Activated CD4-positive, alpha-beta T cell treated with anti-CD3 and anti-CD28 coated beads, Interleukin-2, Interleukin-4, amounts not matched to agents 100 ng/mL and 50 ng/mL, durations not matched to agents 16 hours and 8 hours (primary cell): ENCODE results near the gene TFDP1.

Experiments
- DNase-seq: peaks from one replicate; pipeline ENCODE4 v3.0.0-alpha.2; 2020; ENCODE audit warnings: low spot score

The TFDP1 gene

DNA sequence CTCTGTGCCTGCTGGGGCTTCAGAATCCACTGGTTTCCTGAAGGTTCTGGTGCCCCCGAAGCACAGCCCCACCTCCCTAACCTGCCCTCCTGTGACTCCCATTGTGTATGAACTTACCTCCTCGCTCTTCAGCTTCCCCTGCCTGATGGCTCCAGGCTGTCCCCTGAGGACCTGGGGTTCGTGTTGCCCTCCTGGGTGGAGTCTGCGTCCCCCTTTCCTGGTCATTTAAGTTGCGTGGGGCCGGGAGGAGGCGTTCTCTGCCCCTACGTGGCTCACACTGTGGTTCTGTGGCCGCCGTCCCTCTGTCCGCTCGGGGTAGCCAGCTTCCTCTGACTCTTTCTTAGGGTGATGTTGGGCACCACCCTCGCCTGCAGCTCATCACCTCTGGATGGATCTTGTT, 13.9 kb downstream of the TFDP1 start:
- no peak for DNase-seq

DNA sequence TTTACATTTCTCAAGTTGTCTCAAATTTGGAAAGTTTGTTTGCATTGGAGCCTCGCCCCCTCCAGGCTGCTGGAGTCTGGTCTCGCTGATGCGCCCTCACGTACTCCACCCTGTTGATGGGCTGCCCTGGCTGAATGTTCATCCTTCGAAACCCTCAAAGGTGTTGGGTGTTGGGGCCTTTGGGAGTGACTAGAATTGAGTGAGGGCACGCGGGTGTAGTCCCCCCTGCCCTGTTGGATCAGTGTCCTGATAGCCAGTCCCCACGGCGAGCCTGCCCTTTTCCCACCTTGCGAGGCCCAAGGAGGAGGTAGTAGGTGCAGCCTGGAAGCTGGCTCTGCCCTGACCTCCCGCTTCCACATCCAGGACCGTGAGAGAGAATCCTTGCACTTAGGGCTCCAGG, 14.8 kb downstream of the TFDP1 start:
- DNase-seq = no peak

DNA sequence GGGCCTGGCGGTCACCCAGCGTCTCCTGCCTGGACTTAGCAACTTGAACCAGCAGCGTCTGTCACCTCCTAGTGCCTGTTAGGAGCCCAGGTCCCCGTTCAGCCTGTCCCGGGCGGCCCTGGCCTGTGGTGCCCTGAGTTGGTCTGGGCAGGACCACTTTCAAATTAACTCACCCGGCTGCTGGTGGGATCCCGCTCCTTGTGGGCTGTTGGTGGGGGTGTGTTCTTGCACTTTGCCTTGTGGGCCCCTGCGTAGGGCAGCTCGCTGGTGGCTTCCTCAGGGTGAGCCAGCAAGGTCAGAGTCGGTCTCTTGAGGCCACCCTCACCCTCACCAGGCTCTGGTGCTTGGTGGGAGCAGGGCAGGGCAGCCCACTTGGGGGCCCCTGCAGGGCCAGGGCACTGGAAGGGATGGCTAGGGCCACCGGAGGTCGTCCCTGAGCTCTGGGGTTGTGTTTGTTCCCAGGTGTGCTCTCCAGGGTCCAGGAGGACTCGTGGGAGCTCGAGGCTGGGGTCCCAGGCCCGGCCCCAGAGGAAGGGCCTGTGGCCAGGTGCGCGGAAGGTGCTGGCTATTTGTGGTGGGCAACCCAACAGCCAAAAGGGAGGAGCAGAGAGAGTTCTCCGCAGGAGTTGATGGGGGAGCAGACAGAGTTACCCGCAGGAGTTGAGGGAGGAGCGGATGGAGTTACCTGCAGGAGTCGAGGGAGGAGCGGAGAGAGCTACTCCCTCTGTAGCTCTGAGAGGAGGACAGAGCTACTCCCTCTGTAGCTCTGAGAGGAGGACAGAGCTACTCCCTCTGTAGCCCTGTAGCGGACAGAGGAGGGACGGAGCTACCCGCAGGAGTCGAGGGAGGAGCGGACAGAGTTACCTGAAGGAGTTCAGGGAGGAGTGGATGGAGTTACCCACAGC, 16.9 kb downstream of the TFDP1 start:
- no peak for DNase-seq

DNA sequence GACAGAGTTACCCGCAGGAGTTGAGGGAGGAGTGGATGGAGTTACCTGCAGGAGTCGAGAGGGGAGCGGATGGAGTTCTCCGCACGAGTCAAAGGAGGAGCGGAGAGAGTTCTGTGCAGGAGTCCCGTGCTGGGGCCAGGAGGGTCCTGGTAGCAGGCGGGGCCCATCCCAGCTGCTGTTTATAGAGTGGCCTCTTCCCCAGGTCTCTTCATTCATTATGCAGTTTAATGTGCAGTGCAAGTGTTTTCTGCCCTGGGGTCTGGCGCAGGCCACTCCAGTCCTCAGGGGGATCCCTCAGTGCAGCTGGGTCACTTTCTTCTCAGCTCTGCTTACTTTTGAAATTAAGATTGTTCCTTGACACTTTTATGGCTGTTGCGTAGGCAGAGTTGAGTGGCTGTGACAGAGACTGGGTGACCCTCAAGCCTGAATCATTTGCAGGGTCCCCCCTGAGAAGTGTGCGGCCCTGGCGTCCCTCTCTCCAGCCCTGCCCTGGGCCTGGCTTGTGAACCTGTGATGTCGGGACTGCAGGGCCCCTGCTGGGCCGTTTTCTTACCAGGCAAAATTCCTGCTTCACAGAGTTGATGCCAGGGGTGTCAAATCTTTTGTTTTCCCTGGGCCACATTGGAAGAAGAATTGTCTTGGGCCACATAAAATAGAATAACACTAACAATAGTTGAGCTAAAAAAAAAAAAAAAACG, 17.9 kb downstream of the TFDP1 start:
- no peak for DNase-seq

DNA sequence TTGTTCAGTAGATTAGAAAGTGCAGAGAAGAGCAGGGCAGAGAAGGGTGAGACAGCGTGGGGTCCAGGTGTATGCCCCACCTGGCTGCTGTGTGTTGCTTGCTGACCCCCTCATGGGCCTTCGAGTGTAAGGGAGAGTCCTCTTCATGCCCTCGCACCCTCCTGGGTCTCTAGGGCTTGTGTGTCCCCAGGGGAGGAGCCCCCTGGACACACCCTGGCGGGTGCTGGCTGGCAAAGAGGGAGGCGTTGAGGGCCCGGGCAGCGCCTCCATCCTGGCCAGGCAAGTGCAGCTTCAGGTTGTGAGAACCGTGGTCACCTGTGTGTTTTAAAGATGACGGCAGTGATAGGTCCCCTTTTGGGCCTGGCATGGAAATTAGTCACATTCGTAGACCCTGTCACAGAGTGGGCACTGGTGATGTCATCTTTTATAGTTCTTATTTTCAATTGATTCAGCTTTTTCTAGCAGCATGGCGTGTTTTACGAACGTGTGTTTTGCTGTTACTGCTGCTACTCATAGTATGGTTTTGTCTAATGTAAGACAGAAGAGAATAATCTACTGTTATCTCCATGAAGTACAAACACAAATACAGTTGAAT, 18.7 kb downstream of the TFDP1 start:
- DNase-seq = no peak

DNA sequence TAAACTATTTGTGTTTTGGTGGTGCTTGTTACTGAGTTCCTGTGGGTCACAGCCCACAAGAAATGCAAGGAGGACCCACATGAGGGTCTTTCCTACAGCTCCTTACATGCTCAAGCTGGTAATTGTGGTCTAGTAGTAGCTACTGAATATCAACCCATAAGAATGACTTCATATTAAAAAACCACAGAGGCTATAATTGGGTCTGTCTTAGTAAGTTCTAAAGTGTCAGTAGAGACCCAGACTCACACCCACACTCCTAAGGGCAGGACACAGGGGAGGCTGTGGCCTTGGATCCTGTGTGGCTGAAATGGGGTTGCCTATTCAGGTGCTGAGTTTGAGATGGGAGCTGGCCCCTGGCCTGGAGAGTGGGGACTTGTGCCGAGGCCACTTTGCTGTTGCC, 19.6 kb downstream of the TFDP1 start:
- no peak for DNase-seq

DNA sequence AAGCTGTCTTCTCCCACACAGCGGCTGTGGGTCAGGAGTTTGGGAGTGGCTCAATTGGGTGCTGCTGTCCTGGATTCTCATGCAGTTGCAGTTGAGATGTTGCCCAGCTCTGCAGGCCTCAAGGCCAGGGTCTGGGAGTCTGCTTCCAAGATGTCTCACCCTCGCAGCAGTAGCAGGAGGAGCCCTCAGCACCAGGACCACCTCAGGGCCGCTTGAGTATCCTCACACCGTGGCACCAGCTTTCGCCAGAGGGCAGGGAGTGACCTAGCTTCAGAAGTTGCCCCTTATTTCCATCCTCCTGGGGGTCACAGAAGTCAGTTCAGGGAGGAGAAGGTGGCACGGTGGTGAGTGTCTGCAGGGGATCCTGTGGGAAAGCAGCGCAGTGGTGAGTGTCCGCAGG, 20.9 kb downstream of the TFDP1 start:
- DNase-seq = no peak

DNA sequence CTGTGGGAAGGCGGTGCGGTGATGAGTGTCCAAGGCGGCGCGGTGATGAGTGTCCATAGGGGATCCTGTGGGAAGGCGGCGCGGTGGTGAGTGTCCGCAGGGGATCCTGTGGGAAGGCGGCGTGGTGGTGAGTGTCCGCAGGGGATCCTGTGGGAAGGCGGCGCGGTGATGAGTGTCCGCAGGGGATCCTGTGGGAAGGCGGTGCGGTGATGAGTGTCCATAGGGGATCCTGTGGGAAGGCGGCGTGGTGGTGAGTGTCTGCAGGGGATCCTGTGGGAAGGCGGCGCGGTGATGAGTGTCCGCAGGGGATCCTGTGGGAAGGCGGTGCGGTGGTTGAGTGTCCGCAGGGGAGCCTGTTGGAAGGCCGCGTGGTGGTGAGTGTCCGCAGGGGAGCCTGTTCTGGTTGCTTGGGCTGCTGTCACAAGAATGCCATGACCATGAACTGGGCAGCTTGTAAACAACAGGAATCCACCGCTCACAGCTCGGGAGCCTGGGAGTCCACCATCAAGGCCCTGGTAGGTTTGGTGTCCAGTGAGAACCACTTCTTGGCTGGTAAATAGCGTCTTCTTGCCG, 21.4 kb downstream of the TFDP1 start:
- no peak for DNase-seq

DNA sequence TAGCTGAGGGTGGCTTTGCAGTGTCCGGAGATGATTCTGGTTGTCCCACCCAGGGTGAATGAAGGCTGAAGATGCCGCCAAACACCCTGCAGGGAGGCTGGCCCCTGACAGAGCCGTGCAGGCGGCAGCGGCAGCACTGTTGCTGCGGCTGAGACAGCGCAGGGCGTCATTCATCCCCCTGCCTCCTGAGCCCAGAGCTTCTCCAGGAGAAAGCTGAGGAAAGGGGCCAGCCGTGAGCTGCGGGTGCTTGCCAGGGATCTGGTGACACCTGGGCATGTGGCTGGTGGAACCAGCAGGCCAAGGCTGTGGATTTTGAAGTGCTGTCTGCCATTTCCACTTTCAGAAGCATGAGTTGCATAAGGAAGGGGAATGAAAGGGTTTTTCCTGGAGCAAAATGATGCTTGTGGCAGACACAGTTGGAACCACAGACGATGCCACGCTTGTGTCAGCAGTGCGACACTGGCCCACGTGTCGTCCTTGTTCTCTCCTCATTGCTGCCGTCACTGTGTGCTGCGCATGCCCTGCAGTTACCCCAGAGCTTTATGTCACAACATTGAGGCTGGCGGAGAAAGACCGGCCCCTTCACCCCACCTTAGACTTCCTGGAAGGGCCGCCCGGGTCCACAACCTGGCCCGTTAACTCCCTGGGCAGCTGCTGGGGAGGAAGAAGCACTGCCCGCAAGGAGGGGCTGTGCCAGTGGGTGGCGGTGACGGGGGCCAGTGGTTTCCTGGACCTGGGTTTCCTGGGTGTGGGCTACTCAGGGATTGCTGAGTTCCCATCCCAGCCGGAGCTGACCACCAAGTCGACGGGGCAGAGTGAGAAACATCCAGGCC, 22.7 kb downstream of the TFDP1 start:
- DNase-seq = no peak

DNA sequence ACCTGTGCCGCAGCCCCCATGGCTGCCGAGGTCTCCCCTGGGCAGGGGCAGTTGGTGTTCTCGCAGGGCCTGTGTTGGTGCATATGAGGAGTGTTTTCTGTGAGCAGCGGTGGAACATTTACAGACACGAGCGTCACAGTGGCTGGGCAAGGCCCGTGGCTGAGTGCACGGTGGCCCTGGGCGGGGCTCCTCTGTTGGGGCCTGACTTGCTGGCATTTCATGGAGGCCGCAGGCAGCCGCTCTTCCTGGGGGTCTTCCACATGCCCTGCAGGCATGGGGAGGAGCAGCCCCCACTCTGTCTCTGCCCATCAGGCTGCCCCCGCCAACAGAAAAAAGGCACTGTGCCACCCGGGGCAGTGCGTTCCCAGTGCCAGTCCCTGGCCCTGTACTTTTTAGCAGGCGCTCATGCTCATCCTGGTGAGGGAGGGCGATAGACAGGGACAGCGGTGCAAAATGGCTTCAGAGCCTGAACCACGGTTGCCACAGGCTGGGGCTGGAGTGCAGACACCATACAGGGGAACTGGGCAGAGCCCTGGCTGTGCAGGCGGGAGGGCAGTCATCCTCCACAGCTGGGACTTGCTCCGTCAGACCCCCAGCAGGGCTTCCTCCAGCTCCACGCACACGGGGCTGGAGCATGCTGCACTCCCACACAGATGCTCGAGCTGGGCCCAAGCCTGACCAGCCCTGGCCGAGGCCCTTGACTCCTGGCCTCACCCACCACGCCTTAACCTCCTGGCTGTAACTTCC, 23.5 kb downstream of the TFDP1 start:
- DNase-seq = no peak

DNA sequence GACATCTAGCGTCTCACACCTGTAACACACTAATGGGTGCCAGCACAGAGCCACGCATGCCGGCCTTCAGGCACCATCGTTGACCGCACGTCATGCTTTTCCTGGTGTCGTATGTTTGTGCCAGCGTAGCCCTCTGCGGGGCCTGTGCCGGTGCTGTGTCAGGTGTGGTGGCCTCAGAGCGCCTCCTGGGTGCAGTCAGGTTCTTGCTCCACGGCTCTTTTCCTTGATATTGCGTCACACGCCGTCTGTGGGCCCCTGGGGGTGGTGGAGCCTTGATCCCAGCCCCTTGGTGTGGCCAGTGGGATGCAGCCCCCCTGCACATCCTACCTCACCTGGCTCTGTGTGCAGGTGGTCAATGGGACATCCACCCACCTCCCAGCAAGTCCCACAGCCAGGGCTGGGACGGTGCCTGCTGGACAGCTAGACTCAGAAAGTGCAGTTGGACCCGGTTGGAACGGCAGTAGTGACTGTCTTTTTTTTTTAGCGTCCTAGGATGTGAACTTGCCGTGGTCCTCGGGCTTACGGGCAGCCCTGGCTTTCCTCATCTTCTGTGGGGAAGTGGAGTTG, 24.5 kb downstream of the TFDP1 start:
- no peak for DNase-seq

DNA sequence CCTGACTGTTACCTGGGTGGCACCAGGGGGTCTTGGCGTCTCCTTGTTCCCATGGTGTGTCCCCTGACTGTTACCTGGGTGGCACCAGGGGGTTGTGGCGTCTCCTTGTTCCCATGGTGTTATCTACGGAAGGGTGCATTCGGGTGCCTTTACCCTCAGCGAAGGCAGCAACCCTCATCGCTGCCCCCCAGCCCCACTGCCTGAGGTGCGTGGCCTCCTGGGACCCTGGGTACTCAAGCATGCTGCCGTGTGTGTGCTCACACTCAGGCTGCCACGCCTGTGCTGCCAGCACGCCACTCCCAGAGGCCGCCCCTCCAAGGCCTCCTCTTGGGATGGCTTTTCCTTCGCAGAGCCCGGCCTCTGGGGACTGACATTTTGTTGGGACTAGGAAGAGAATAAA, 25.1 kb downstream of the TFDP1 start:
- DNase-seq = no peak

DNA sequence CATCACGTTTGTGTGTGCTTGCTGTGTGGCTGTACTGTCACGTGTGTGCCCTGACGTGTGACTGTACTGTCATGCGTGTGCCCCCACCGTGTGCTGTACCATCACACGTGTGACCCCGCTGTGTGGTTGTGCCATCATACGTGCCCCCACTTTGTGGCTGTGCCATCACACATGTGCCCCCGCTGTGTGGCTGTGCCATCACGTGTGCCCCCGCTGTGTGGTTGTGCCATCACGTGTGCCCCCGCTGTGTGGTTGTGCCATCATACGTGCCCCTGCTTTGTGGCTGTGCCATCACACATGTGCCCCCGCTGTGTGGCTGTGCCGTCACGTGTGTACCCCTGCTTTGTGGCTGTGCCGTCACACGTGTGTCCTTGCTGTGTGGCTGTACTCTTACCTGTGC, 25.7 kb downstream of the TFDP1 start:
- DNase-seq = no peak

DNA sequence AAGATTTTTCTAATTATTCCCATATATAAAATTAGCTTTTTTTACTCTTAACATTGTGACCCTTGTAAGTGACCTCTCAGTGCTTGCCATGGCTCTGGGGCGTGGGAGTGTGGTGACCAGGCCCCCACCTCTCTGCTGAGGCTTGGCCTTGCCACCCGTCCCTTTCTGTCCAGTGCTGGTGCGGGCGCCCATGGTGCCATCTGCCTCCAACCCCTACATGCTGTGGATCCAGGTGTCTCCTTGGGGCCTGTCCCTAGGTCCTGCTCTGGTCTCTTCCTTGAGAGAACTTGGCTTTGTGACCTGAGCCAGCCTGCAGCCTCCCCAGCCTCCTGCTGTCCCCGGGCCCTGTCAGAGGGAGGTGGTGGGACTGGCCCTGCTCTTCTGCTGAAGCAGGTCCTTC, 27.4 kb downstream of the TFDP1 start:
- no peak for DNase-seq

DNA sequence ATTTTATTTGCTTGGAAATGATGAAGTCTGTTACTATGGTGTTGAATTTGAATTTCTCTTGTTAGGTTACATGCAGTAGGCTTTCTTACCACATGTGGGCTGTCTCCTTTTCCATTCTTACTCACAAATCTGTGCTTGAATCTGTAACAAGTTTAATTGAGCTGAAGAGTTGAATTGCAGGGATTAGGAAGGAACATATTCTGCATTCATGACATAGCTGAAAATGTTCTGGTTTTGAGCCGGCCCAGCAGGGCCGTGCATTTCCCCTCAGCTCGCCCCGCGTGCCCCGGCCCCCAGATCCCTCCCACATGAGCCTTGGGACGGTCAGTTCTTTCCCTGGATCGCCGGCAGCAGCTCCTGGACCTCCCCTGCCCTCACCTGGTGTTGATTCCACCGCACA, 28.1 kb downstream of the TFDP1 start:
- no peak for DNase-seq

DNA sequence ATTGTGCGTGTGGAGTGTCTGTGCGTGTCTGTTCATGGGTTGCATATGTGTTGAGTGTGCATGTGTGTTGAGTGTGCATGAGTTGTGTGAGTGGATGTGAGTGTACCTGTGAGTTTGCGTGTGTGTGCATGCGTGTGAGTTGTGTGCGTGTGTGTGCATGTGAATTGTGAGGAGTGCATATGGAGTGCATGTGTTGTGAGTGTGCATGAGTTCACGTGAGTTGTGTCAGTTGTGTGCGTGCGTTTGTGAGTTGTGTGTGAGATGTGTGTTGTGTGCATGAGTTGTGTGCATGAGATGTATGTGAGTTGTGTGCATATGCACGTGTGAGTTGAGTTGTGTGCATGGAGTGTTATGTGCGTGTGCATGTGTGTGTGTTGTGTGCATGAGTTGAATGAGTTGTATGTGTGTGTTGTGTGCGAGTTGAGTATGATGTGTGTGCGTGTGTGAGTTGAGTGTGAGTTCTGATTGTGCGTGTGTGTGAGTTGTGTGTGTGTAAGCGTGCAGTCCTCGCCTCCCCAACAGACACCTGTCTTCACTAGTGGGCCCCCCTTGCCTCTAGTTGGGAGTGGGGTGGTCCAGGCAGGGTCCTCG, 29.3 kb downstream of the TFDP1 start:
- no peak for DNase-seq

DNA sequence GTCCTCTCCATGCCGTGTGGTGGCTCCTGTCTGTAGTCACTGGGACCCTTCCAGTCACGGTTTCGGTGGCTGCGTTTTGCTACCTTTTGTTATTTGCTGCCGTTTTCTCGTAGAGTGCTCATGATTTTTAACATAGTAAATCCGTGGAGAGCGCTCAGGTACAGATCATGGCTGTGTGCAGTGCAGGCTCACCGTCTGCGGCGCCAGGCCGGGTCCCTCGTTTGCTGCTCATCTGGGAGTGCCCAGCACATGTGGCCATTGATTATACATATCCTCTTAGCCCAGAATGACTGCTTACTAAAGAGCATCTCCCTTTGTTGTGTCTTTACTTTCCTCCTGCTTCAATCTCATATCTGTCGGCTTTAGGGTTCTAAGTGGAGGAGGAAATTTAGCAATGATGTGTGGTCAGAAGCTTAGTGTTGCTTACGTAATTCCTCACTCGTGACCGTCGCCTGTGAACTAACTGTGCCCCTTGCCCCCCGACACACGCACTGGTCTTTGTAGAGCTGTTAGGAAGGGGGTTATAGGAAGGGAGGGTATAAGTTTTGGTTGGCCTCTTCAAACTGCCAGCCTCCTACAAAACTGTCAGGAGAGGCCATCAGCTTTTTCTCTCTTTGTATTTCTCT, 31.8 kb downstream of the TFDP1 start:
- no peak for DNase-seq

DNA sequence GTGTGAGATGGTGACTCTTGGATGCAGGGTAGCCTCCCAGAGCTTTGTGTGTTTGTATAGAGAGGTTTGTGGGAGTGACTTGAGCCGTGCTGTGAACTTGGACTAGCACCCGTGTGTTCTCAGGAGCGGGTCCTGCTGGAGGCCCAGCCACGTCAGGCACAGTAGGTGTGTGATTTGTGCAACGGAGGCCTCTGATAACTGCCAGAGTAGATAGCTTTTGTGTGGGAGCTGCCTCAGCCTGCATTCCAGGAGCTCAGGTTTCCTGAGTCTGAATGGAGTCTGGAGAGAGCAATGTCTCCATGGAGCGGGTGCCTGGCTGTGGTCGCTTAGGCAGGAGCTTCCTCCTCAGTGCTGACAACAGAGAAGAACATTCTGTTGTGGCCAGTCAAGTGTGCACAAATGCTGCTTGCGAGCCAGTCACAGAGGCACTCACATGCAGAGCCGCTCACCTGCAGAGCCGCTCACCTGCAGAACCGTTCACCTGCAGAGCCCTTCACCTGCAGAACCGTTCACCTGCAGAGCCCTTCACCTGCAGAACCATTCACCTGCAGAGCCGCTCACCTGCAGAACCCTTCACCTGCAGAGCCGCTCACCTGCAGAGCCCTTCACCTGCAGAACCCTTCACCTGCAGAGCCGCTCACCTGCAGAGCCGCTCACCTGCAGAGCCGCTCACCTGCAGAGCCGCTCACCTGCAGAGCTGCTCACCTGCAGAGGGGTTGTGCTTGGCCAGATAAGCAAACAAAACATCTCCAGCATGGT, 32.6 kb downstream of the TFDP1 start:
- DNase-seq = no peak

DNA sequence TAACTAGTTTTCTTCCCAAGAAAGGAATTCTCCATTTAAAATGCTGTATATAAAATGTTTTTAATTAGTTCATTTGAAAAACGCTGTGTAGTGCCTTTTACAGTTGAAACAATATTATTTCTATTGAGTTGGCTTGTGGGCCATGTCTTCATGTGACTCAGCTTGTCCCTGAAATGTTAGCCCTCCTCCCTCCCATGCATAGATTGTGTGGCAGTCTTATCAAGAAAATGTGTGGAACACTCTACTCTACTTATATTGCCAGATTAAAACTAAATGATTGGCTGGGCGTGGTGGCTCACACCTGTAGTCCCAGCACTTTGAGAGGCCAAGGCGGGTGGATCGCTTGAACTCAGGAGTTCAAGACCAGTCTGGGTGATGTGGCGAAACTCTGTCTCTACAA, 33.4 kb downstream of the TFDP1 start:
- DNase-seq = no peak
